ENCODE results near the gene ANKRD6.

The ANKRD6 gene

DNA sequence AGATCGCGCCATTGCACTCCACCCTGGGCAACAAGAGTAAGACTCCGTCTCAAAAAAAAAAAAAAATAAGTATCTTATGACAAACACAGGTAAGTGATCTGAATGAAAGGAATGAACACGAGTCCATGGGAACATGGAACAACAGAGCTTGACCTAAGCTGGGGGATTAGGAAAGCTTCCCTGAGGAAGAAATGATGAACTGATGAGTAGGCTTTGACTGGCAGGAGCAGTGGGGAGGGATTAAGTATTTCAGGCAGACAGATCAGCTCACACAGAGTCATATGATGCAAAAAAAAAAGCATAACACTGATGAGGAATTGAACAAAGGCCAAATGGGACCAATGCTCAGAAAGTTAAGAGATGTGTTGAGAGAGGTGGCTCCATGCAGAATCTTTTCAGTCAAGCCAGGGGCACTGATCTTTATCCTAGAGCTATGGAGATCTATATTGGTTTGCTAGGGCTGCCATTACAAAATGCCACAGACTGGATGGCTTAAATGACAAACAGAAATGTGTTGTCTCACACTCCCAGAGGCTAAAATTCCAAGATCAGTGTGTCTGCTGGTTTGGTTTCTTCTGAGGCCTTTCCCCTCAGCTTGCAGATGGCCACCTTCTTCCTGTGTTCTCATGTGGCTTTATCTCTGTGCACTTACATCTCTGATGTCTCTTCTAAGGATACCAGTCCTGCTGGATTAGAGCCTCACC is 85.6 kb downstream of the ANKRD6 start:
- DNase-seq: no peak

GRCh38 chr6:89520736-89521135 is 87.8 kb downstream of the ANKRD6 start:
- no peak for DNase-seq

DNA sequence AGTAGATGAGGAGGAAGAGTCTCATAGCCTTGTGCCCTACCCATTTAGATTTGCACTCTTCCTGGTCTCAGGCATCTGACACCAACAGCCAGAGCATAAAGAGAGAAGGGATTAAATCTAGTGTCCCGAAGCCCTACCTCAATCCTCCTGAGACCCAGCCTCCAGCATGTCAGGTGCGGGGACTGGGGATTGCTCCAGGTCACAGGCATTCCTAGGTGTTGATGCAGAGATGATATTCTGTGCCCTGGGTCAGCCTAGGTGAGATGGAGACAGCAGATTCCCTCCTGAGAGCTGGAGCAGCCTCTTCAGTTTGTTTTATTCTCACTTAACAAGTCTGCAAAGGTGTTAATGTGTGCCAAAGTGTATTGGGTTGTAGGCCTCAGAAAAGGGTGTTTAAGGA is 89.8 kb downstream of the ANKRD6 start:
- DNase-seq: no peak

- no peak for DNase-seq
Measured at GRCh38 chr6:89525786-89526562, 93.0 kb downstream of the ANKRD6 start.

DNA sequence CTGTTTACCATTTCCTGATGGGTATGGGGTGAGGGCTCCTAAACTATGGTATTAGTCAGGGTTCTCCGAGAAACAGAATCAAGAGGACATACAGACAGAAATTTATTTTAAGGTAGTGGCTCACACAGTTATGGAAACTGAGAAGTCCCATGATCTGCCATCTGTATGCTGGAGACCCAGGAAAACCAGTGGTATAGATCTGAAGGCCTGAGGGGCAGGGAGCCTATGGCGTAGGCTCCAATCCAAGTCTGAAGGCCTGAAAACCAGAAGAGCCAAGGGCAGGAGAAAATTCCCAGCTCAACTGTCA is 93.6 kb downstream of the ANKRD6 start:
- DNase-seq: no peak

- DNase-seq: no peak
Measured at GRCh38 chr6:89527634-89528033, 94.7 kb downstream of the ANKRD6 start.

DNA sequence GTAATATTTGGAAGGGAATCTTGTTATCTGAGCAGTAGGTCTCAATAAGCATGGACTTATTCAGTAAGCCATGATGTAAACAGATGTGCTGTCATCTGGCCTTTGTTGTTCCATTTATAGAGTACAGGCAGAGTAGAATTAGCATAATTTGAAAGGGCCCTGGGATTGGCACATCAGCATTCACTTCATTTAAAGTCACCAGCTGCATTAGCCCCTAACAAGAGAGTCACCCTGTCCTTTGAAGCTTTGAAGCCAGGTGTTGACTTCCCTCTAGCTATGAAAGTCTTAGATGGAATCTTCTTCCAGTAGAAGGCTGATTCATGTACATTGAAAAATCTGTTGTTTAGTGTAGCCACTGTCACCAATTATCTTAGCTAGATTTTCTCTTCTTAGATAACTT is 95.9 kb downstream of the ANKRD6 start:
- no peak for DNase-seq

GRCh38 chr6:89530982-89531381 is 98.0 kb downstream of the ANKRD6 start:
- peak; percentile 15 for DNase-seq

GRCh38 chr6:89536231-89536630 is 103.3 kb downstream of the ANKRD6 start:
- DNase-seq: no peak

GRCh38 chr6:89539779-89540178 is 106.8 kb downstream of the ANKRD6 start:
- no peak for DNase-seq

DNA sequence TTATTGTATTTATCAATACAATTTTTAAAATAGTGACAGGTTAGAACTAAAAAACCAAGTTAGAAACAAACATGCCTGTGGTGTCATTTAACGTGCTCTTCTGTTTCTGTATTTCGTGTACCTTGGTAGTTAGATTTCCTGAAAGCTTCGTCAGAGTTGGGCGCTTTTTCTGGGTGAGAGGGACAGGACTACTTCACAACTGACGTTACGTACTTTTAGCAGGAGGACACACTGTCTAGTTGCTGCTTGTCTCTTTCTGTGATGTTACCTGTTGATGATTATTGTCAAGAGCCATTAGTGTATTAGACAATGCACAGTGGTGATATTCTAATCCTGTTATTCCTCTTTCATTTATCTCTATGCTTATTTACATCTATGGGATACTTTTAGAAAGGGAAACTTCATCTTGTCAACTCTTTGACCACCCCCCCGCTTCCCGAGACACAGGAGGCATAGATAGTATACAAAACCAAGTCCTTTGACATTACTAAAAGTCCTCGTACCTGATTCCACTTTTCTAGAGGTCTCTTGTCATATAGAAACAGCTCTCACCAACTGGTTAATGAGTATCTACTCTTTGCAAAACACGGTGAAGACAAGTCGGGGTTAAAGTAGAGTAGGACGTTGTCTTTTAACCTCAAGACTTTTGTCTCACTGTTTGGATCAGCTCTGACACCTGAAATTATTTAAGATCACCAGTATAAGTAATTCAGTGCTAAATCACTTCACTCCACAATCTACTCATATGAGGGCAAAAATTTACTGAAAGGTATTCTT is 109.3 kb downstream of the ANKRD6 start:
- no peak for DNase-seq

DNA sequence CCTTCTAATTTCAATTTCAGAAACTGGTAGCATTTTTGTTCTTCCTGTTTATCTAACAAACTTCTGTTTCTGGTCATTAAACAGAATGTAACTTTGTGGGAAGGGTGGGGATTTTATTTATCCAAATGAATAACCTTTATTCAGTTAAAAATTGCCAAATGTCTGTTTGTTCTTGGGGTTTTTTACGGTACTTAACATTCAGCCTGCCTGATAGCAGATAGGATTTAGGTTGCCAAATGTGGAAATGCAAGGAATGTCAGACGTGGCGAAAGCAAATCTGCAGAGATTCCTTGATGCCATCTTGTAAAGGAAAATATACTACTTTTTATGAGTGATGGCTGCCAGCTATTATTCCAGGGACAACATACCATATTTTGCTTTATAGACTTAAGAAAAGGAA is 109.9 kb downstream of the ANKRD6 start:
- no peak for DNase-seq

DNA sequence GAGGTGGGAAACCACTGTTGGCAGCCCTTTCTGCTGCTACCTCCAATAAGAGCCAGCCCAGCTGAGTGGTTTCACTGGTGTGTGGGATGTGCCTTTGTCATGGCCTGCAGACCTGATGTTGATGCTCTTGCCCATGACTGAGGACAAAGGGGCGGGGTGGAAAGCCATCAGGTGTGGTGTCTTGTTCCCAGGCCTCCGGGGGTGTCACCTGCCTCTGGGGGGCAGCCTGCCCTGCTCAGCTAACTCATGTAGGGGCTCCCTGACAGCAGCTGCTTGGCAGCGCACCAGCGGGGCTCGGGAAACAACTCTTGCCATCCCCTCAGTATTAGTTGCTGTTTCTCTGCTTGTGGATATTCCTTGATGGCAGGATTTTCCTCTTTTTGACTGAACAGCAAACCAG is 114.3 kb downstream of the ANKRD6 start:
- peak; percentile 27 for DNase-seq

GRCh38 chr6:89553431-89553830 is 120.5 kb downstream of the ANKRD6 start:
- peak; percentile 9 for DNase-seq

- DNase-seq: peak; percentile 73
Measured at GRCh38 chr6:89554106-89554505, 121.2 kb downstream of the ANKRD6 start.

DNA sequence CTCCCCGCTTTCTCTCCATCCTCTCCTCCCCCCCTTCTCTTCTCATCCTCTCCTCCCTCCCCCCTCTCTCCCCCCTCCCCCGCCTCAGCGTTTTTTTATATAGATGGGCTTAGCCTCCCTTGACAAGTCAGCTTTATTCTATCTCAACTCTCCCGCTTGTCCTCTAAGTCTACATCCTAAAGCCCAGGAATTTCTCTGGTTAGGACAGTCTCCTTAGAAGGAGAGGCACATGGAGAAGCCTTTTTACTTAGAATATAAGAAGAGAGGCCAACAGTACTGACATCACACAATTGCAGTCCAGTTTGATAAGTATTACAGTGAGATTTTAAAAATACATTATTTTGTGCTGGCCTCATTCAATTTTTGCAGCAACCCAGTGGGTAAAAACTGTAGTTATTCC is 122.1 kb downstream of the ANKRD6 start:
- no peak for DNase-seq

- DNase-seq: peak; percentile 51
Measured at GRCh38 chr6:89555806-89556205, 122.9 kb downstream of the ANKRD6 start.

DNA sequence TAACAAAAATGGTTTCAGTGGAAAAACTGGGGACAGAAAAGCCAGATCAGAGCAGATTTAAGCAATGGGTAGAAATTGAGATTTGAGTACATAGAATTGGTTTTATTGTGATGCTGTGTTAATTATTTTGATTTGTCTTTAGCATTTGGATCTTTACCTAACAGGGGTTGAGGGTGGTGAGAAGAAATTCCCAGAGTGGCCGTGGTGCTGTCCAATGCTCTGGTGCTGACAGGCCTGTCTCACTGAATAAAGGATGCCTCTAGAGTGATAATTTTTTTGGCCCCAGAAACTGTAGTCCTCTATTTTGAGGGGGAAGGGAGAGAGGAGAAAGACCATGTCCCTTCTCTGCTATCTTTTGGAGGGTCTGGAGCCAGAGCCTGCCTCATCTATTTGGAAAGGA is 126.5 kb downstream of the ANKRD6 start:
- no peak for DNase-seq

- DNase-seq: no peak
Measured at GRCh38 chr6:89562093-89562973, 129.4 kb downstream of the ANKRD6 start.

DNA sequence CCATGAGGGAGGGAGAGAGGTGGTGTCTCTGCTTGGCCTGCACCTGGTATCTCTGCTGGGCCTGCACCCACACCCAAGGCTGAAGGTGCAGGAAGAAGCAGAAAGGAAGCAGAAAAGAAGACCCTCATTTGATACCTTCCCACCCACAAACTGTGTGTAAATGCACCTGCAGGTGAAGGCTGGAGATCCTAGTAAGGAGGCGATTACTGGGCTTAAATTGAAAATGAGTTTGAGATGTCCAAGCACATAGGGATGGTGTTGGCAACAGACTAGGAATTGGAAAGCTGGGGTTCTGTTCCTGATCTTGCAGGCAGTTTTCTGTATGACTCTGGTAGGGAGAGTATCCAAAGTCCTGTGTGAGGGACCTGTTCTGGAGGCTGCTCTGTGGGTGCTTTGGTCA is 130.9 kb downstream of the ANKRD6 start:
- no peak for DNase-seq

GRCh38 chr6:89564752-89565427 is 131.9 kb downstream of the ANKRD6 start:
- DNase-seq: peak; percentile 30

Measured in NCI-H345 (cell line).